Ovary (tissue), 3 donors: ENCODE data around the gene CCDC124.

Experiments
- CTCF ChIP-seq, 3 donors: fragments of 450-650 bp in 2 of 3; fragments of 200-600 bp in 1 of 3; IDR thresholded peaks; one replicate each; pipeline versions ENCODE4 v1.5.1 to v1.8.0; 2016 to 2022; ENCODE audit warnings: antibody characterized with exemption in 3 of 3, mild to moderate bottlenecking in 1 of 3
- EP300 ChIP-seq: sonication (generic); formaldehyde crosslinking; IDR thresholded peaks from one replicate; pipeline ENCODE4 v1.6.1; 2017; ENCODE audit warnings: antibody characterized with exemption
- POLR2A ChIP-seq: fragments of 450-650 bp; IDR thresholded peaks from one replicate; pipeline ENCODE4 v1.6.1; 2017; ENCODE audit warnings: antibody characterized with exemption, mild to moderate bottlenecking, moderate library complexity
- donor health status: DM: no; HTN: no; CAD: no.

GRCh38 chr19:17950310-17951156, 17.7 kb downstream of the CCDC124 start:
- TF ChIP-seq CTCF (IDR thresholded peaks at IDR 0.05) (no peak), POLR2A (no peak), EP300 (no peak)
